DND-41 (cell line): ENCODE results near the gene FSCN2.

Experiments
- EZH2 ChIP-seq: IDR thresholded peaks from 3 replicates; pipeline ENCODE4 v1.6.1; 2012; ENCODE audit warnings: borderline replicate concordance, low read depth, mild to moderate bottlenecking, moderate library complexity, low read length, inconsistent platforms; ENCODE audit not compliant: severe bottlenecking
- TF ChIP-seq, protein P1 (sequence below): IDR thresholded peaks from 2 replicates; pipeline ENCODE4 v1.5.1; 2012; ENCODE audit warnings: borderline replicate concordance, low read length, moderate library complexity, mild to moderate bottlenecking; ENCODE audit not compliant: poor library complexity, severe bottlenecking; ENCODE audit errors: extremely low read depth

DNA sequence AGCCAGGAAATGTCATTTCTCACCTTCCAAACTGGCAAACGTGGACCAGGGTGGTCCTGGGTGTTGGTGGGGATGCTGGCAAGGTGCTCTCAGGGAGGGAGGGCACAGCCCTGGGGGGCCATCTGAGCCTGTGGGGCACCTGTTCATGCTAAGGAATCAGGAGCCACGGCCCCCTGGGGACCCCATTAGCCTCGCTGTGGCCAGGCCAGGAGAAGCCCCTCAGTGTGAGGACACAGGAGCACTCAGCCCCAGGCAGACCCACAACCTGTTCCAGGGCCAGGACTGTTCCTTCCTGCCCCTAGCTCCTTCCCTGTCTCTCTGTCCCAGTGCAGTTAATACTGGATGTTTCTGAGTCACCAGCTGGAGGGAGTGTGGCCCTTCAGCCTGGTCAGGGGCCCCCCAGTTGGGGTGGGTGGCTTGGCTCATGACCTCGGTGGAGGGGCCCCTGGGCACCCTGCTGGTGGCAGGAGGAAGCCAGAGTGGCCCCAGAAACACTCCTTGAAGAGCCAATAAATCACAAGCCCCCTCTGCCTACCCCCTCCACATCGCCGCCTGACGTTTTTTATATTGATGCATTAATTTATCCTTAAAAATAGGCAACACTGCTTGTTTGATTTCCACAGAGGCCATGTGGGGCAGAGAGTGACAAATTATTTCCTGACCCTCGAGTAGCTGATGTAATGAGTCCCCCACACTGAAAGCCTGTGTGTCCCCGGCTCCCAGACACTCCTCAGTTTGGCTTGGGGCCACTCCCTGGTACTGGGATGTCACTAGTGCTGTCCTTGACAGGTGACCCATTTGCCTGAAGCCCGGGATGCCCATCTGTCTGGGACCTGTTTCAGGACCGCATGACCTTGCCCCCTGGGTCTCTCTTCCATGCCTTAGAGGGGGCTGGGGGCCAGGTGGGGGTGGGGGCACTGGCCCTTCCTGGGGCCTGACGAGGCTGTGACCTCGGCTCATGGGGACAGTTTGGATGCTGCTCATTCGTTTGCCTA is 37.9 kb upstream of the FSCN2 start:
- TF ChIP-seq, protein P1, sequence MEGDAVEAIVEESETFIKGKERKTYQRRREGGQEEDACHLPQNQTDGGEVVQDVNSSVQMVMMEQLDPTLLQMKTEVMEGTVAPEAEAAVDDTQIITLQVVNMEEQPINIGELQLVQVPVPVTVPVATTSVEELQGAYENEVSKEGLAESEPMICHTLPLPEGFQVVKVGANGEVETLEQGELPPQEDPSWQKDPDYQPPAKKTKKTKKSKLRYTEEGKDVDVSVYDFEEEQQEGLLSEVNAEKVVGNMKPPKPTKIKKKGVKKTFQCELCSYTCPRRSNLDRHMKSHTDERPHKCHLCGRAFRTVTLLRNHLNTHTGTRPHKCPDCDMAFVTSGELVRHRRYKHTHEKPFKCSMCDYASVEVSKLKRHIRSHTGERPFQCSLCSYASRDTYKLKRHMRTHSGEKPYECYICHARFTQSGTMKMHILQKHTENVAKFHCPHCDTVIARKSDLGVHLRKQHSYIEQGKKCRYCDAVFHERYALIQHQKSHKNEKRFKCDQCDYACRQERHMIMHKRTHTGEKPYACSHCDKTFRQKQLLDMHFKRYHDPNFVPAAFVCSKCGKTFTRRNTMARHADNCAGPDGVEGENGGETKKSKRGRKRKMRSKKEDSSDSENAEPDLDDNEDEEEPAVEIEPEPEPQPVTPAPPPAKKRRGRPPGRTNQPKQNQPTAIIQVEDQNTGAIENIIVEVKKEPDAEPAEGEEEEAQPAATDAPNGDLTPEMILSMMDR: no peak
- no peak for TF ChIP-seq EZH2
